K562 (cell line): ENCODE results near the gene MIDN. TPM values are rescaled to one million over a fixed set of nuclear protein-coding genes. Genes with fewer than 3 reads are reported as not detected.

Source experiments
- ADNP ChIP-seq: fragments of 200-800 bp; sonication (Bioruptor generic); IDR thresholded peaks from 2 replicates; pipeline ENCODE4 v1.6.1; 2016; ENCODE audit warnings: missing genetic modification characterization, missing compliant biosample characterization
- HNRNPLL ChIP-seq: fragments of 200-400 bp; formaldehyde crosslinking; IDR thresholded peaks from 2 replicates; pipeline ENCODE4 v1.6.1; 2017; ENCODE audit warnings: low read length, low read depth, mild to moderate bottlenecking; ENCODE audit not compliant: poor library complexity, severe bottlenecking
- MYNN ChIP-seq, 2 experiments: sonication (generic); formaldehyde crosslinking in 1 of 2; IDR thresholded peaks; 2 replicates each; pipeline versions ENCODE4 v1.5.0 to v1.6.1; 2016 to 2020; ENCODE audit warnings: antibody characterized with exemption in 1 of 2, missing genetic modification reagents in 1 of 2
- OTX1 ChIP-seq: fragments of 450-650 bp; formaldehyde crosslinking; IDR thresholded peaks from 2 replicates; pipeline ENCODE4 v1.4.0; 2022; ENCODE audit warnings: mild to moderate bottlenecking
- POLR2G ChIP-seq: fragments of 200-400 bp; formaldehyde crosslinking; IDR thresholded peaks from 2 replicates; pipeline ENCODE4 v1.6.1; 2017; ENCODE audit warnings: low read depth, mild to moderate bottlenecking, antibody characterized with exemption, low read length, moderate library complexity
- SIX5 ChIP-seq, 2 experiments: IDR thresholded peaks; 2 replicates each; pipeline ENCODE4 v1.6.1; 2011; ENCODE audit warnings: low read length in 2 of 2, borderline replicate concordance in 1 of 2, low read depth in 1 of 2, mild to moderate bottlenecking in 1 of 2, moderate library complexity in 1 of 2; ENCODE audit not compliant: insufficient read depth in 1 of 2
- SRSF7 ChIP-seq: fragments of 200-400 bp; formaldehyde crosslinking; optimal IDR thresholded peaks from 2 replicates; pipeline ENCODE3; 2017; ENCODE audit warnings: mild to moderate bottlenecking, low read depth, low read length
- TCF7L2 ChIP-seq: fragments of 150-350 bp; IDR thresholded peaks from 2 replicates; pipeline ENCODE4 v1.6.1; 2016; ENCODE audit warnings: low read depth, mild to moderate bottlenecking, low read length, moderate library complexity
- TOE1 ChIP-seq, 2 experiments: fragments of 450-650 bp in 1 of 2; sonication (generic) in 1 of 2; formaldehyde crosslinking in 1 of 2; IDR thresholded peaks; 2 replicates each; pipeline versions ENCODE4 v1.7.1 to v1.8.0; 2016 to 2022; ENCODE audit warnings: borderline replicate concordance in 2 of 2, mild to moderate bottlenecking in 2 of 2, antibody characterized with exemption in 1 of 2, inconsistent platforms in 1 of 2, low read depth in 1 of 2, missing genetic modification reagents in 1 of 2, moderate library complexity in 1 of 2
- ZNF224 ChIP-seq: sonication (generic); formaldehyde crosslinking; IDR thresholded peaks from 2 replicates; pipeline ENCODE4 v1.8.0; 2022; ENCODE audit warnings: mild to moderate bottlenecking, missing genetic modification reagents
- ZNF785 ChIP-seq: fragments of 250-450 bp; sonication (Bioruptor Pico); IDR thresholded peaks from 2 replicates; pipeline ENCODE4 v1.4.0; 2020; ENCODE audit warnings: mild to moderate bottlenecking
- polyA plus RNA-seq, 8 experiments: library from polyadenylated mRNA; depleted of rRNA in 4 of 8; stranded (reverse) in 5 of 8; unstranded in 3 of 8; fragments of >200 nt; fragmentation: Nextera tagmentation in 2 of 8; fragmentation: Illumina TruSeq in 1 of 8; extraction: Ambion mirVana in 2 of 8; extraction: Trizol in 1 of 8; gene quantifications; 2 replicates each; pipeline versions ENCODE4 v1.2.1 to v1.2.3, GENCODE V29; 2011 to 2014; ENCODE audit warnings: inconsistent platforms in 1 of 8, missing spikeins in 1 of 8
- total RNA-seq, 7 experiments: library from RNA; depleted of rRNA in 6 of 7; stranded (reverse); fragments of >200 nt in 6 of 7; fragmentation: Illumina TruSeq in 2 of 7; extraction: Trizol in 2 of 7; gene quantifications; 2 replicates each; pipeline versions ENCODE4 v1.2.1 to v1.2.3, GENCODE V29; 2011 to 2021; ENCODE audit warnings: low replicate concordance in 1 of 7
- TF ChIP-seq, protein P1 (sequence below): sonication (generic); formaldehyde crosslinking; IDR thresholded peaks from 2 replicates; pipeline ENCODE4 v1.9.0; 2022; ENCODE audit warnings: mild to moderate bottlenecking, missing genetic modification reagents
- TF ChIP-seq, protein P2 (sequence below), 2 experiments: fragments of 450-650 bp in 1 of 2; sonication (generic) in 1 of 2; formaldehyde crosslinking in 1 of 2; IDR thresholded peaks; 2 replicates each; pipeline versions ENCODE4 v1.7.1 to v1.9.0; 2016 to 2022; ENCODE audit warnings: inconsistent platforms in 1 of 2, mild to moderate bottlenecking in 1 of 2, missing genetic modification reagents in 1 of 2
- TF ChIP-seq, protein P3 (sequence below): fragments of 250-450 bp; sonication (Bioruptor Pico); IDR thresholded peaks from 2 replicates; pipeline ENCODE4 v1.5.0; 2022; ENCODE audit warnings: mild to moderate bottlenecking

MIDN gene
- total and polyA plus RNA-seq, 9 of the 15 experiments (the other 6 are each of a cell fraction or from before 2014, with no cell fraction given) = 0.17 to 120 (median 10.1) TPM

DNA sequence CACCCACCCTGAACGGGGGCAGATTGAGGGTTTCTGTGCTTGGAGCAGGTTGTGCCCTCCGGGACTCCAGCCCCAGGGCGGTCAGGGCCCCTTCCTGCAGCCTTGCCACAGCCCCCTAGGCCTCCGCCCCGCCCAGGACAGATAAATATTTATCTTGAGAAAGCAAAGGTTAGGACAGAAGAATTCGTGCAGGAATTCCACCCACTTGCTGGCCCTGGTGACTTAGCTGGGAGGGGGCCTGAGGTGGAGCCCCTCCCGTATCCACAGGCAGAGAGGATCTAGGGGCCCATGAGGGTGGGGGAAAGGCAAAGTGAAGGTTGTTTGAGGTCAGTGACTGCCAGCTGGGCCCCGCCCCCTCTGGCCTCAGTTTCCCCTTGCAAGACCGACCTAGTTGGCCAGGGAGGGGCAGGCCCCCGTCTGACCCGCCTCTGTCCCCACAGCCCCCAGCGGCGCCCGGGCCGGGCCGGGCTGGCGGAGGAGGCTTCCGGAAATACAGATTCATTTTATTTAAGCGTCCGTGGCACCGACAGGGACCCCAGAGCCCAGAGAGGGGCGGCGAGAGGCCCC, 5.2 kb downstream of the MIDN start (continued):
- TF ChIP-seq SRSF7 (no peak), SIX5 (IDR thresholded peaks at IDR 0.05; ENCODE audit: borderline replicate concordance in 1 of 2, insufficient read depth in 1 of 2, low read depth in 1 of 2, low read length in 2 of 2) (no peak), TOE1 (IDR thresholded peaks at IDR 0.05; ENCODE audit: borderline replicate concordance) (no peak), TOE1 (CRISPR knock-in tag; IDR thresholded peaks at IDR 0.05; ENCODE audit: borderline replicate concordance, low read depth) (no peak), MYNN (IDR thresholded peaks at IDR 0.05) (no peak), MYNN (CRISPR knock-in tag; IDR thresholded peaks at IDR 0.05) (no peak), TCF7L2 (no peak), HNRNPLL (peak; percentile 28), ZNF224 (CRISPR knock-in tag) (no peak), POLR2G (peak; percentile 51; the same call in 1 of the 2 replicates), OTX1 (CRISPR knock-in tag) (no peak), ADNP (tag) (no peak), ZNF785 (CRISPR knock-in tag) (no peak)
- TF ChIP-seq, protein P1, sequence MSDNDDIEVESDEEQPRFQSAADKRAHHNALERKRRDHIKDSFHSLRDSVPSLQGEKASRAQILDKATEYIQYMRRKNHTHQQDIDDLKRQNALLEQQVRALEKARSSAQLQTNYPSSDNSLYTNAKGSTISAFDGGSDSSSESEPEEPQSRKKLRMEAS (CRISPR knock-in tag) = no peak
- TF ChIP-seq, protein P2, sequence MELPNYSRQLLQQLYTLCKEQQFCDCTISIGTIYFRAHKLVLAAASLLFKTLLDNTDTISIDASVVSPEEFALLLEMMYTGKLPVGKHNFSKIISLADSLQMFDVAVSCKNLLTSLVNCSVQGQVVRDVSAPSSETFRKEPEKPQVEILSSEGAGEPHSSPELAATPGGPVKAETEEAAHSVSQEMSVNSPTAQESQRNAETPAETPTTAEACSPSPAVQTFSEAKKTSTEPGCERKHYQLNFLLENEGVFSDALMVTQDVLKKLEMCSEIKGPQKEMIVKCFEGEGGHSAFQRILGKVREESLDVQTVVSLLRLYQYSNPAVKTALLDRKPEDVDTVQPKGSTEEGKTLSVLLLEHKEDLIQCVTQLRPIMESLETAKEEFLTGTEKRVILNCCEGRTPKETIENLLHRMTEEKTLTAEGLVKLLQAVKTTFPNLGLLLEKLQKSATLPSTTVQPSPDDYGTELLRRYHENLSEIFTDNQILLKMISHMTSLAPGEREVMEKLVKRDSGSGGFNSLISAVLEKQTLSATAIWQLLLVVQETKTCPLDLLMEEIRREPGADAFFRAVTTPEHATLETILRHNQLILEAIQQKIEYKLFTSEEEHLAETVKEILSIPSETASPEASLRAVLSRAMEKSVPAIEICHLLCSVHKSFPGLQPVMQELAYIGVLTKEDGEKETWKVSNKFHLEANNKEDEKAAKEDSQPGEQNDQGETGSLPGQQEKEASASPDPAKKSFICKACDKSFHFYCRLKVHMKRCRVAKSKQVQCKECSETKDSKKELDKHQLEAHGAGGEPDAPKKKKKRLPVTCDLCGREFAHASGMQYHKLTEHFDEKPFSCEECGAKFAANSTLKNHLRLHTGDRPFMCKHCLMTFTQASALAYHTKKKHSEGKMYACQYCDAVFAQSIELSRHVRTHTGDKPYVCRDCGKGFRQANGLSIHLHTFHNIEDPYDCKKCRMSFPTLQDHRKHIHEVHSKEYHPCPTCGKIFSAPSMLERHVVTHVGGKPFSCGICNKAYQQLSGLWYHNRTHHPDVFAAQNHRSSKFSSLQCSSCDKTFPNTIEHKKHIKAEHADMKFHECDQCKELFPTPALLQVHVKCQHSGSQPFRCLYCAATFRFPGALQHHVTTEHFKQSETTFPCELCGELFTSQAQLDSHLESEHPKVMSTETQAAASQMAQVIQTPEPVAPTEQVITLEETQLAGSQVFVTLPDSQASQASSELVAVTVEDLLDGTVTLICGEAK (IDR thresholded peaks at IDR 0.05) = no peak
- TF ChIP-seq, protein P2 (CRISPR knock-in tag; IDR thresholded peaks at IDR 0.05) = no peak
- TF ChIP-seq, protein P3, sequence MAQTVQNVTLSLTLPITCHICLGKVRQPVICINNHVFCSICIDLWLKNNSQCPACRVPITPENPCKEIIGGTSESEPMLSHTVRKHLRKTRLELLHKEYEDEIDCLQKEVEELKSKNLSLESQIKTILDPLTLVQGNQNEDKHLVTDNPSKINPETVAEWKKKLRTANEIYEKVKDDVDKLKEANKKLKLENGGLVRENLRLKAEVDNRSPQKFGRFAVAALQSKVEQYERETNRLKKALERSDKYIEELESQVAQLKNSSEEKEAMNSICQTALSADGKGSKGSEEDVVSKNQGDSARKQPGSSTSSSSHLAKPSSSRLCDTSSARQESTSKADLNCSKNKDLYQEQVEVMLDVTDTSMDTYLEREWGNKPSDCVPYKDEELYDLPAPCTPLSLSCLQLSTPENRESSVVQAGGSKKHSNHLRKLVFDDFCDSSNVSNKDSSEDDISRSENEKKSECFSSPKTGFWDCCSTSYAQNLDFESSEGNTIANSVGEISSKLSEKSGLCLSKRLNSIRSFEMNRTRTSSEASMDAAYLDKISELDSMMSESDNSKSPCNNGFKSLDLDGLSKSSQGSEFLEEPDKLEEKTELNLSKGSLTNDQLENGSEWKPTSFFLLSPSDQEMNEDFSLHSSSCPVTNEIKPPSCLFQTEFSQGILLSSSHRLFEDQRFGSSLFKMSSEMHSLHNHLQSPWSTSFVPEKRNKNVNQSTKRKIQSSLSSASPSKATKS (CRISPR knock-in tag) = no peak
